Endothelial cell of umbilical vein (primary cell): ENCODE data around the gene HMCN1. TPM values are rescaled to one million over a fixed set of nuclear protein-coding genes. Genes with fewer than 3 reads are reported as not detected.
A peak's percentile ranks its signal among the peaks of the same experiment; 100 is the strongest.

Source experiments
- BruUV-seq: library from RNA; stranded (reverse); fragments of 400-500 nt; replicated peaks from 2 replicates; lab custom pipeline; 2021; lab: Mats Ljungman, UMichigan
- CTCF ChIA-PET: fragments of 300-600, 350-600 bp; sonication (Branson Sonifier 250); formaldehyde crosslinking; loops from one replicate; lab custom pipeline; 2021; ENCODE audit warnings: antibody characterized with exemption, inconsistent platforms; lab: Charles Lee
- POLR2A ChIA-PET: fragments of 300-600, 350-600 bp; sonication (Branson Sonifier 250); formaldehyde crosslinking; loops from one replicate; lab custom pipeline; 2021; ENCODE audit warnings: antibody characterized with exemption, inconsistent platforms; lab: Charles Lee
- DNase-seq: peaks from one replicate; pipeline ENCODE4 v3.0.0-alpha.2; 2011; ENCODE audit warnings: low read depth, low spot score
- FAIRE-seq: peaks from 2 replicates; lab custom pipeline; 2011; peaks lifted over from hg19 to GRCh38; lab: Jason Lieb, UNC
- H2AFZ ChIP-seq: 2 replicates; pipeline ENCODE4 v1.6.0; 2012; ENCODE audit warnings: low read depth, low read length, control low read depth, inconsistent platforms
- H3K27ac ChIP-seq: 2 replicates; pipeline ENCODE4 v1.5.1; 2011; ENCODE audit warnings: low read depth, mild to moderate bottlenecking, control low read depth, low read length, moderate library complexity; ENCODE audit not compliant: insufficient read depth
- H3K27me3 ChIP-seq, 2 experiments: 2 replicates each; pipeline versions ENCODE4 v1.6.0 to v1.6.1; 2011; ENCODE audit warnings: low read length in 2 of 2, mixed read lengths in 1 of 2; ENCODE audit not compliant: control insufficient read depth in 2 of 2, insufficient read depth in 2 of 2
- H3K36me3 ChIP-seq, 2 experiments: 2 replicates in 1 of 2; 3 replicates in 1 of 2; pipeline ENCODE4 v1.5.1; 2011; ENCODE audit warnings: low read length in 2 of 2, mild to moderate bottlenecking in 1 of 2, moderate library complexity in 1 of 2; ENCODE audit not compliant: control insufficient read depth in 2 of 2, insufficient read depth in 2 of 2; ENCODE audit errors: extremely low read depth in 1 of 2
- H3K4me1 ChIP-seq: 3 replicates; pipeline ENCODE4 v1.5.1; 2011; ENCODE audit warnings: mild to moderate bottlenecking, low read length; ENCODE audit not compliant: control insufficient read depth, insufficient read depth; ENCODE audit errors: extremely low read depth
- H3K4me2 ChIP-seq: 2 replicates; pipeline ENCODE4 v1.6.1; 2011; ENCODE audit warnings: low read length, control low read depth, mixed read lengths; ENCODE audit not compliant: insufficient read depth
- H3K4me3 ChIP-seq, 3 experiments: fragments of 200-600 bp in 1 of 3; sonication (generic), shearing (Covaris generic) in 1 of 3; replicated peaks in 1 of 3; 2 replicates each; pipeline ENCODE4 v1.5.1; 2011 to 2016; ENCODE audit warnings: control low read depth in 3 of 3, low read length in 3 of 3, mild to moderate bottlenecking in 2 of 3, inconsistent platforms in 1 of 3, low read depth in 1 of 3, moderate library complexity in 1 of 3; ENCODE audit not compliant: insufficient read depth in 1 of 3
- H3K79me2 ChIP-seq: 2 replicates; pipeline ENCODE4 v1.6.0; 2012; ENCODE audit warnings: low read length, inconsistent platforms; ENCODE audit not compliant: control insufficient read depth, insufficient read depth
- H3K9ac ChIP-seq: replicated peaks from 2 replicates; pipeline ENCODE3; 2011; ENCODE audit warnings: low read length, control low read depth; ENCODE audit not compliant: insufficient read depth; ENCODE audit errors: extremely low read depth
- H3K9me1 ChIP-seq: replicated peaks from 3 replicates; pipeline ENCODE4 v1.6.0; 2011; ENCODE audit warnings: mild to moderate bottlenecking, low read length; ENCODE audit not compliant: control insufficient read depth, insufficient read depth; ENCODE audit errors: extremely low read depth
- H3K9me3 ChIP-seq: replicated peaks from 2 replicates; pipeline ENCODE4 v1.5.1; 2012; ENCODE audit warnings: low read length, inconsistent platforms; ENCODE audit not compliant: control insufficient read depth, insufficient read depth
- H4K20me1 ChIP-seq: replicated peaks from 2 replicates; pipeline ENCODE3; 2011; ENCODE audit warnings: mild to moderate bottlenecking, low read length; ENCODE audit not compliant: control insufficient read depth, insufficient read depth; ENCODE audit errors: extremely low read depth
- EZH2 ChIP-seq: IDR thresholded peaks from 2 replicates; pipeline ENCODE4 v1.6.1; 2012; ENCODE audit warnings: borderline replicate concordance, low read depth, mild to moderate bottlenecking, moderate library complexity, low read length, inconsistent platforms; ENCODE audit not compliant: severe bottlenecking
- FOS ChIP-seq: IDR thresholded peaks from 2 replicates; pipeline ENCODE4 v1.6.1; 2011; ENCODE audit warnings: mild to moderate bottlenecking, low read length, moderate library complexity, borderline replicate concordance; ENCODE audit not compliant: insufficient read depth
- GATA2 ChIP-seq: IDR thresholded peaks from 2 replicates; pipeline ENCODE4 v1.7.0; 2011; ENCODE audit warnings: low read depth, mild to moderate bottlenecking, moderate library complexity, mixed read lengths, low read length; ENCODE audit not compliant: insufficient read length, insufficient read depth
- JUN ChIP-seq: IDR thresholded peaks from 2 replicates; pipeline ENCODE4 v1.6.1; 2011; ENCODE audit warnings: borderline replicate concordance, low read depth; ENCODE audit not compliant: insufficient read length, insufficient read depth
- MYC ChIP-seq: IDR thresholded peaks from one replicate; pipeline ENCODE4 v1.6.1; 2011; ENCODE audit warnings: mild to moderate bottlenecking, low read depth, low read length
- POLR2A ChIP-seq: IDR thresholded peaks from 2 replicates; pipeline ENCODE4 v1.6.1; 2012; ENCODE audit warnings: low read depth, mild to moderate bottlenecking, control low read depth, low read length
- POLR2AphosphoS5 ChIP-seq: IDR thresholded peaks from 2 replicates; pipeline ENCODE4 v1.6.1; 2012; ENCODE audit warnings: low read depth, mild to moderate bottlenecking, control low read depth, low read length, moderate library complexity; ENCODE audit not compliant: insufficient read depth
- dilution Hi-C: fragments of 300-500 bp; cut with MboI; formaldehyde crosslinking; loops from one replicate; pipeline ENCODE4 v1.15.0; 2019; ENCODE audit warnings: low sequenced_read_pairs; ENCODE audit not compliant: extremely low pct_ligation_motif_present
- intact Hi-C: fragments of 100-400 bp; cut with micrococcal nuclease; formaldehyde crosslinking; loops from one replicate; pipeline ENCODE4 v1.10.0; 2022
- polyA plus RNA-seq, 4 experiments: library from polyadenylated mRNA; depleted of rRNA in 3 of 4; stranded (reverse) in 3 of 4; unstranded in 1 of 4; fragments of >200 nt; gene quantifications; 2 replicates each; pipeline versions ENCODE4 v1.2.1 to v1.2.3, GENCODE V29; 2011 to 2012; ENCODE audit warnings: missing spikeins in 1 of 4
- total RNA-seq: library from RNA; stranded (reverse); gene quantifications from 2 replicates; pipeline ENCODE4 v1.2.3, GENCODE V29; 2021
- TF ChIP-seq, protein P1 (sequence below): IDR thresholded peaks from 2 replicates; pipeline ENCODE4 v1.6.1; 2011; ENCODE audit not compliant: insufficient read depth, insufficient read length
- TF ChIP-seq, protein P2 (sequence below), 2 donors: IDR thresholded peaks; 1 replicate in 1 of 2; 2 replicates in 1 of 2; pipeline ENCODE4 v1.5.1; 2011; ENCODE audit warnings: low read length in 2 of 2, mild to moderate bottlenecking in 2 of 2, moderate library complexity in 2 of 2, control low read depth in 1 of 2, inconsistent platforms in 1 of 2, low read depth in 1 of 2; ENCODE audit not compliant: insufficient read depth in 1 of 2; ENCODE audit errors: extremely low read depth in 1 of 2

HMCN1 gene
- total and polyA plus RNA-seq, 2 donors (not counting 3 experiments of a cell fraction or from before 2014, with no cell fraction given) = 10.3 to 16.0 TPM

DNA sequence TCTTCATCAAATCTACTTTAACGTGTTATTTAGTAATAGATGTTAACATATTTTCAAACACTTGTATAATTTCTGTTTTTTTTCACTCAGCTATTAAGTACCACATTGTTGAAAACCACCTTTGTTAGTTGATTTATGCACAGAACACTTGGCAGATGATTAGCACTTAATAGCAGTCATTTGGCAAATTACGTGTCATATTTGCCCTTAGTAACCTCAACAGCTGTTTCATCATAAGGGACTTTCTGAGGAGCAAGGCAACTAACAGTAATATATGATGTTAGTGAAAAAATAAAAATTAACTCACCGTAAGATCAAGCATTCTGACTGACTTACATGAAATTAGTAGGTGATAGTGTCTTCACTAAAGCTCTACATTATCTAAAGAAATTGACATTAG, 186.4 kb downstream of the HMCN1 start:
- Histone ChIP-seq H3K9me3 (no peaks in the 10 kb centered on the region), H4K20me1 (no peaks in the 10 kb centered on the region), H3K4me3 (no peak overlapping the region), H3K9ac (no peak overlapping the region), H3K4me1 (no peaks in the 10 kb centered on the region), H2AFZ (no peak overlapping the region), H3K36me3 (no peaks in the 10 kb centered on the region), H3K4me2 (no peak overlapping the region), H3K27ac (no peak overlapping the region), H3K9me1 (no peaks in the 10 kb centered on the region), H3K79me2 (no peaks in the 10 kb centered on the region), H3K27me3 (no peaks in the 10 kb centered on the region)
- ChIA-PET CTCF (interaction anchor here (1.0 to 1.2 kb wide), 2 partner anchors 9 to 107 kb away, joined by 3 read pairs; no protein-coding TSS in a partner anchor), POLR2A (no interaction called here)
- BruUV-seq = no TSS peak
- TF ChIP-seq, protein P1, sequence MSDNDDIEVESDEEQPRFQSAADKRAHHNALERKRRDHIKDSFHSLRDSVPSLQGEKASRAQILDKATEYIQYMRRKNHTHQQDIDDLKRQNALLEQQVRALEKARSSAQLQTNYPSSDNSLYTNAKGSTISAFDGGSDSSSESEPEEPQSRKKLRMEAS = no peak
- TF ChIP-seq EZH2 (no peak), POLR2AphosphoS5 (no peak), MYC (no peak), FOS (no peak), POLR2A (no peak)
- FAIRE-seq = no peak
- dilution Hi-C loops (no loop called here), intact Hi-C loops (no loop called here)
- peak; percentile 23 for DNase-seq

DNA sequence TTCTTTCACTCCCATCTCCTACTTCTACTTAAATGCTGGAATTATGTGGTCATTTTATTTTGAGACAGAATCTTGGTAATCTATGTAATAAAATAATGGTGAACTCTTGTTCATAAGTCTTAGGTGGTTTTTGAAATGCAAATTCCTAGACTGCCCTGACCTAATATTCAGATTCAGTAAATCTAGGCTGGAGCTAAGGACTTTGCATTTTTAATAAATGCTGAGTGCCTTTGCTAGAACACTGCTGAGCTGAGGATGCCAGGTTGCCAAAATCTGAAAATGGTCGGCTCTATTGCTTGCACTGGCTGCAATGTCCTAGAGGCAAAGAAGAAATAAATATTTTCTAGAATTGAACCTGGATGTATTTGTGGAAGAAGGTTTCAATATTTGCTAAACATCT, 187.4 kb downstream of the HMCN1 start:
- H3K4me2 ChIP-seq = no peak overlapping the region
- H2AFZ ChIP-seq = no peak overlapping the region
- H3K9ac ChIP-seq = no peak overlapping the region
- H3K27me3 ChIP-seq = no peaks in the 10 kb centered on the region
- POLR2A ChIA-PET = no interaction called here
- no peaks in the 10 kb centered on the region for H3K79me2 ChIP-seq
- DNase-seq (no peak), FAIRE-seq (no peak)
- H3K4me1 ChIP-seq = no peaks in the 10 kb centered on the region
- TF ChIP-seq JUN (no peak), POLR2A (no peak), EZH2 (no peak), POLR2AphosphoS5 (no peak), GATA2 (no peak), FOS (no peak), MYC (no peak)
- TF ChIP-seq, protein P2, sequence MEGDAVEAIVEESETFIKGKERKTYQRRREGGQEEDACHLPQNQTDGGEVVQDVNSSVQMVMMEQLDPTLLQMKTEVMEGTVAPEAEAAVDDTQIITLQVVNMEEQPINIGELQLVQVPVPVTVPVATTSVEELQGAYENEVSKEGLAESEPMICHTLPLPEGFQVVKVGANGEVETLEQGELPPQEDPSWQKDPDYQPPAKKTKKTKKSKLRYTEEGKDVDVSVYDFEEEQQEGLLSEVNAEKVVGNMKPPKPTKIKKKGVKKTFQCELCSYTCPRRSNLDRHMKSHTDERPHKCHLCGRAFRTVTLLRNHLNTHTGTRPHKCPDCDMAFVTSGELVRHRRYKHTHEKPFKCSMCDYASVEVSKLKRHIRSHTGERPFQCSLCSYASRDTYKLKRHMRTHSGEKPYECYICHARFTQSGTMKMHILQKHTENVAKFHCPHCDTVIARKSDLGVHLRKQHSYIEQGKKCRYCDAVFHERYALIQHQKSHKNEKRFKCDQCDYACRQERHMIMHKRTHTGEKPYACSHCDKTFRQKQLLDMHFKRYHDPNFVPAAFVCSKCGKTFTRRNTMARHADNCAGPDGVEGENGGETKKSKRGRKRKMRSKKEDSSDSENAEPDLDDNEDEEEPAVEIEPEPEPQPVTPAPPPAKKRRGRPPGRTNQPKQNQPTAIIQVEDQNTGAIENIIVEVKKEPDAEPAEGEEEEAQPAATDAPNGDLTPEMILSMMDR (IDR thresholded peaks at IDR 0.05; ENCODE audit: extremely low read depth in 1 of 2, insufficient read depth in 1 of 2, low read depth in 1 of 2, low read length in 2 of 2) = no peak
- TF ChIP-seq, protein P1 = no peak
- no peaks in the 10 kb centered on the region for H4K20me1 ChIP-seq
- no TSS peak for BruUV-seq
- H3K36me3 ChIP-seq = no peaks in the 10 kb centered on the region
- no peak overlapping the region for H3K4me3 ChIP-seq
- CTCF ChIA-PET = interaction anchor here (1.2 kb wide), 1 partner anchor 10 kb away, joined by 3 read pairs; no protein-coding TSS in a partner anchor
- H3K27ac ChIP-seq = no peak overlapping the region
- intact Hi-C loops (no loop called here), dilution Hi-C loops (no loop called here)
- no peaks in the 10 kb centered on the region for H3K9me3 ChIP-seq
- H3K9me1 ChIP-seq = no peaks in the 10 kb centered on the region
